ENCODE data around the gene RNF213.
A peak's percentile ranks its signal among the peaks of the same experiment; 100 is the strongest.
"Not testable (repeated sequence)": the region's sequence is repeated elsewhere in the genome, so short reads cannot be mapped to it uniquely, and the experiment has no call there.

Gene RNF213

GRCh38 chr17:80270104-80270503, 9.5 kb downstream of the RNF213 start:
- H3K4me3 ChIP-seq (ENCODE audit: low read depth, low read length) = no peak overlapping the region
- no peak for TF ChIP-seq CTCF (IDR thresholded peaks at IDR 0.05; ENCODE audit: insufficient read depth, low read depth, low read length, missing control alignments)
- no peak for DNase-seq (ENCODE audit: low read depth)

GRCh38 chr17:80270836-80271235, 10.2 kb downstream of the RNF213 start:
- H3K4me3 ChIP-seq (ENCODE audit: low read depth, low read length) = no peak overlapping the region
- TF ChIP-seq CTCF (IDR thresholded peaks at IDR 0.05; ENCODE audit: insufficient read depth, low read depth, low read length, missing control alignments) = no peak
- DNase-seq (ENCODE audit: low read depth) = peak; percentile 46

- TF ChIP-seq CTCF (IDR thresholded peaks at IDR 0.05; ENCODE audit: insufficient read depth, low read depth, low read length, missing control alignments) = no peak
- no peak overlapping the region for H3K4me3 ChIP-seq (ENCODE audit: low read depth, low read length)
- no peak for DNase-seq (ENCODE audit: low read depth)
Measured at GRCh38 chr17:80272366-80272765, 11.7 kb downstream of the RNF213 start.

GRCh38 chr17:80274331-80274730, 13.7 kb downstream of the RNF213 start:
- no peak for TF ChIP-seq CTCF (IDR thresholded peaks at IDR 0.05; ENCODE audit: insufficient read depth, low read depth, low read length, missing control alignments)

GRCh38 chr17:80274871-80275449, 14.3 kb downstream of the RNF213 start:
- DNase-seq (ENCODE audit: low read depth) = no peak
- no peak overlapping the region for H3K4me3 ChIP-seq (ENCODE audit: low read depth, low read length)
- no peak for TF ChIP-seq CTCF (IDR thresholded peaks at IDR 0.05; ENCODE audit: insufficient read depth, low read depth, low read length, missing control alignments)

More at GRCh38 chr17:80274331-80274730, 13.7 kb downstream of the RNF213 start:
- no peak for DNase-seq (ENCODE audit: low read depth)
- H3K4me3 ChIP-seq (ENCODE audit: low read depth, low read length) = no peak overlapping the region

GRCh38 chr17:80275857-80276256, 15.2 kb downstream of the RNF213 start:
- DNase-seq (ENCODE audit: low read depth) = not testable (repeated sequence)

GRCh38 chr17:80277751-80278671, 17.4 kb downstream of the RNF213 start:
- TF ChIP-seq CTCF (IDR thresholded peaks at IDR 0.05; ENCODE audit: insufficient read depth, low read depth, low read length, missing control alignments) = no peak
- no peak for DNase-seq (ENCODE audit: low read depth)
- no peak overlapping the region for H3K4me3 ChIP-seq (ENCODE audit: low read depth, low read length)

More at GRCh38 chr17:80275857-80276256, 15.2 kb downstream of the RNF213 start:
- not testable (repeated sequence) for H3K4me3 ChIP-seq (ENCODE audit: low read depth, low read length)

Measured in GM12865 (cell line).